Kidney (tissue), 14 donors: ENCODE results near the gene NUDT2. TPM values are rescaled to one million over a fixed set of nuclear protein-coding genes. Genes with fewer than 3 reads are reported as not detected.
A peak's percentile ranks its signal among the peaks of the same experiment; 100 is the strongest.
"Not testable (repeated sequence)": the region's sequence is repeated elsewhere in the genome, so short reads cannot be mapped to it uniquely, and the experiment has no call there.

ENCODE experiments used
- DNase-seq, 5 donors: peaks; one replicate each; pipeline ENCODE4 v3.0.0-alpha.2; 2013 to 2020
- FAIRE-seq: peaks from 2 replicates; lab custom pipeline; 2012; peaks lifted over from hg19 to GRCh38; lab: Jason Lieb, UNC
- H3K27ac ChIP-seq, 2 donors: one replicate each; pipeline ENCODE4 v1.7.0; 2013; ENCODE audit warnings: low read depth in 2 of 2, low read length in 2 of 2, inconsistent platforms in 1 of 2
- H3K27me3 ChIP-seq: one replicate; pipeline ENCODE4 v1.7.1; 2013; ENCODE audit warnings: low read length, inconsistent platforms; ENCODE audit not compliant: control insufficient read depth, insufficient read depth
- H3K36me3 ChIP-seq, 3 donors: one replicate each; pipeline versions ENCODE4 v1.7.0 to v1.7.1; 2013; ENCODE audit warnings: low read length in 3 of 3, control low read depth in 1 of 3, inconsistent platforms in 1 of 3; ENCODE audit not compliant: insufficient read depth in 3 of 3, control insufficient read depth in 2 of 3
- H3K4me1 ChIP-seq, 3 donors: one replicate each; pipeline versions ENCODE4 v1.7.0 to v1.7.1; 2013; ENCODE audit warnings: low read length in 3 of 3, inconsistent platforms in 1 of 3, low read depth in 1 of 3; ENCODE audit not compliant: control insufficient read depth in 2 of 3, insufficient read depth in 2 of 3
- H3K4me3 ChIP-seq, 3 donors: one replicate each; pipeline versions ENCODE4 v1.7.0 to v1.8.1; 2013; ENCODE audit warnings: low read length in 3 of 3, control low read depth in 1 of 3, inconsistent platforms in 1 of 3
- H3K9ac ChIP-seq, 3 donors: one replicate each; pipeline versions ENCODE4 v1.7.0 to v1.7.1; 2013; ENCODE audit warnings: low read length in 3 of 3, control low read depth in 1 of 3, inconsistent platforms in 1 of 3
- H3K9me3 ChIP-seq, 3 donors: one replicate each; pipeline versions ENCODE4 v1.7.0 to v1.7.1; 2013; ENCODE audit warnings: low read length in 3 of 3, control low read depth in 1 of 3, inconsistent platforms in 1 of 3; ENCODE audit not compliant: control insufficient read depth in 2 of 3, insufficient read depth in 1 of 3
- intact Hi-C: fragments of 100-400 bp; cut with DNase I; formaldehyde crosslinking; loops from one replicate; pipeline ENCODE4 v1.11.1; 2022
- polyA plus RNA-seq: library from polyadenylated mRNA; stranded (reverse); fragments of 350-450 nt; fragmentation: Illumina TruSeq; extraction: RNeasy Lipid Tissue Mini Kit (QIAGEN cat#74804); gene quantifications from one replicate; pipeline ENCODE4 v1.2.3, GENCODE V29; 2014; ENCODE audit warnings: low read depth, low replicate concordance; ENCODE audit not compliant: insufficient read depth
- total RNA-seq: library from RNA; stranded (reverse); fragmentation: NEBNext Ultra II Directional; extraction: Animal tissue kit (Norgen Biotek cat#: 25700); gene quantifications from one replicate; pipeline ENCODE4 v1.2.1, GENCODE V29; 2021
- TF ChIP-seq, protein P1 (sequence below): IDR thresholded peaks from 3 replicates; pipeline ENCODE4 v1.5.1; 2012; ENCODE audit warnings: mild to moderate bottlenecking, moderate library complexity, borderline replicate concordance; ENCODE audit not compliant: insufficient read depth; ENCODE audit errors: extremely low read depth
- donor health status: control.
- donor health status: control.
- donor health status: control.
- donor health status: control.
- donor health status: control.
- donor health status: DM: yes; HTN: yes; CAD: no.
- donor health status: Normal renal cell carcinoma (clear cell type).

Gene NUDT2
- total and polyA plus RNA-seq, 2 donors from 2014 or later, result 12.6 to 32.1 TPM

DNA sequence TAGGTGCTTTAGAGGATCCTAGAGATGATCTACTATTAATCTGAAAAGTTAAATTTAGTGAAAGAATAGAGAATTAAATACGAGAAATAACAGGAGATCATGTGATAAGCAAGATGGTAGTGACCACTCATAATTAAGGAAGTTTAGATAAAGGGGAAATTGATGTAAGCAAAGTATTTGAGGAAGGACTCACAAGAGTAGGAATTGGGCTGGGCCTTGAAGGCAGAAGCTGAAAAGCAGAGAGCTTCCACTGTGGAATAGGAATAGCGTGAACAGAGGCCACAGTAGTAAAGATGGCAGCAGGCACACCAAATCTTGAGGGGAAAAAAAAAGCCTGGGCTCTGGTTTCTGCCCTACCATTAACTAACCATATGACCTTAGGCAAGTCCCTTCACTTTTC lies 38.3 kb upstream of the NUDT2 start:
- DNase-seq, result no peak

DNA sequence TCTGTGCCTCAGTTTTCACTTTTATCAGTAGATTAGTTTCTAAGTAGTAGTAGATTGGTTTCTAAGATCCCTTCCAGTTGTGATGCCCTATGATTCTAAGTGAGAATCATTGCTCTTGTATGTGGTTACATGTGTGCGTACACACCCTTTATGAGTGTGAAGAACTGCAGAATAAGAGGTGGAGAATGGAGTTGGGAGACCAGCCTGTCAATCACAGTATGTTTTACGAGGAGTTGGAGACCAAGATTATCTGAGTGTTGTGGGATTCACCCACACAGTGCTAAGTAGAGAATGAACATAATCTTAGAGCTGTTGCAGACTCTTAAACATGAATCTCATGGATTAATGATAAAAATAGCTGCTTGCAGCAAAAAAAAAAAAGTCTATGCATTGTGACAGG lies 37.9 kb upstream of the NUDT2 start:
- no peaks in the 10 kb centered on the region for H3K27me3 ChIP-seq
- no peak overlapping the region for H3K9ac ChIP-seq
- TF ChIP-seq, protein P1, sequence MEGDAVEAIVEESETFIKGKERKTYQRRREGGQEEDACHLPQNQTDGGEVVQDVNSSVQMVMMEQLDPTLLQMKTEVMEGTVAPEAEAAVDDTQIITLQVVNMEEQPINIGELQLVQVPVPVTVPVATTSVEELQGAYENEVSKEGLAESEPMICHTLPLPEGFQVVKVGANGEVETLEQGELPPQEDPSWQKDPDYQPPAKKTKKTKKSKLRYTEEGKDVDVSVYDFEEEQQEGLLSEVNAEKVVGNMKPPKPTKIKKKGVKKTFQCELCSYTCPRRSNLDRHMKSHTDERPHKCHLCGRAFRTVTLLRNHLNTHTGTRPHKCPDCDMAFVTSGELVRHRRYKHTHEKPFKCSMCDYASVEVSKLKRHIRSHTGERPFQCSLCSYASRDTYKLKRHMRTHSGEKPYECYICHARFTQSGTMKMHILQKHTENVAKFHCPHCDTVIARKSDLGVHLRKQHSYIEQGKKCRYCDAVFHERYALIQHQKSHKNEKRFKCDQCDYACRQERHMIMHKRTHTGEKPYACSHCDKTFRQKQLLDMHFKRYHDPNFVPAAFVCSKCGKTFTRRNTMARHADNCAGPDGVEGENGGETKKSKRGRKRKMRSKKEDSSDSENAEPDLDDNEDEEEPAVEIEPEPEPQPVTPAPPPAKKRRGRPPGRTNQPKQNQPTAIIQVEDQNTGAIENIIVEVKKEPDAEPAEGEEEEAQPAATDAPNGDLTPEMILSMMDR, result no peak
- no peak for DNase-seq
- no peak overlapping the region for H3K4me3 ChIP-seq
- H3K27ac ChIP-seq, result no peak overlapping the region
- H3K4me1 ChIP-seq, result no peaks in the 10 kb centered on the region
- H3K36me3 ChIP-seq, result no peaks in the 10 kb centered on the region
- intact Hi-C loops, result no loop called here
- H3K9me3 ChIP-seq, result no peaks in the 10 kb centered on the region
- no peak for FAIRE-seq

More for the DNA sequence above, 38.3 kb upstream of the NUDT2 start:
- Histone ChIP-seq H3K36me3 (no peaks in the 10 kb centered on the region), H3K4me3 (no peak overlapping the region), H3K9ac (no peak overlapping the region), H3K27ac (no peak overlapping the region), H3K9me3 (no peaks in the 10 kb centered on the region), H3K4me1 (no peaks in the 10 kb centered on the region), H3K27me3 (no peaks in the 10 kb centered on the region)
- no peak for FAIRE-seq
- intact Hi-C loops, result no loop called here
- TF ChIP-seq, protein P1, result no peak

DNA sequence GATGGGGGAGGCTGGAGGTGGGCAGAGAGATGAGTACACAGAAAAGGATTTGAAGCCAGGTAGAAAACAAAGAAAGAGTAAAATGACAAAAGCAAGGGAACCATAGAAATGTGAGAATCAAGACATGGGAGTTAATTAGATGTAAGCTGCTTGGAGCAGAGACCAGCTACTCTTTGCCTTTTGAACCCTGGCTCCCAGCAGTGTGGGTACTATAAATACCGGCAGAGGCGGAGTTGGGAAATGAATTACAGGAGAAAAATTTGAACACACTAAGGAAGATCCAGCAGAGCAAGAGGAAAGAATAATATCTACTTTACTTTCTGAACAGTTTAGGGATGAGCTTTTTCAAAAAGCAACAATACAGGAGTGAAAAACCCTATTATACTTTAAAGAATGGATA lies 36.8 kb upstream of the NUDT2 start:
- TF ChIP-seq, protein P1, result no peak
- FAIRE-seq (no peak), DNase-seq (peak in 1 of 5 donors; percentile 36)
- Histone ChIP-seq H3K9me3 (no peaks in the 10 kb centered on the region), H3K9ac (no peak overlapping the region), H3K27me3 (no peaks in the 10 kb centered on the region), H3K36me3 (no peaks in the 10 kb centered on the region), H3K27ac (no peak overlapping the region), H3K4me3 (no peak overlapping the region), H3K4me1 (no peaks in the 10 kb centered on the region)
- intact Hi-C loops, result no loop called here

DNA sequence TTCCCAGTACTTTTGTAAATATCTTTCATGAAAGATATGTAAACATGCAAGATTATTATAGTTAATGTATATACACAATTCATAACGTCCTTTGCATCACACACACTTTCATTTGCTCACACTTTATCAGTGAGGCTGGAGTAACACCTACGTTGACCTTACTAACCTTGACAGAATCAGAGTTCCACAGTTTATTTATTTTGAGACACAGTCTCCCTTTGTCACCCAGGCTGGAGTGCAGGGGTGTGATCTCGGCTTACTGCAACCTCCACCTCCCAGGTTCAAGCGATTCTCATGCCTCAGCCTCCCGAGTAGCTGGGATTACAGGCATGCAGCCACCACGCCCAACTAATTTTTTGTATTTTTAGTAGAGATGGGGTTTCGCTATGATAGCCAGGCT lies 28.3 kb upstream of the NUDT2 start:
- H3K4me1 ChIP-seq, H3K9ac ChIP-seq, DNase-seq, FAIRE-seq, H3K9me3 ChIP-seq, H3K36me3 ChIP-seq, H3K27me3 ChIP-seq, H3K4me3 ChIP-seq, H3K27ac ChIP-seq, intact Hi-C loops: not testable (repeated sequence)

DNA sequence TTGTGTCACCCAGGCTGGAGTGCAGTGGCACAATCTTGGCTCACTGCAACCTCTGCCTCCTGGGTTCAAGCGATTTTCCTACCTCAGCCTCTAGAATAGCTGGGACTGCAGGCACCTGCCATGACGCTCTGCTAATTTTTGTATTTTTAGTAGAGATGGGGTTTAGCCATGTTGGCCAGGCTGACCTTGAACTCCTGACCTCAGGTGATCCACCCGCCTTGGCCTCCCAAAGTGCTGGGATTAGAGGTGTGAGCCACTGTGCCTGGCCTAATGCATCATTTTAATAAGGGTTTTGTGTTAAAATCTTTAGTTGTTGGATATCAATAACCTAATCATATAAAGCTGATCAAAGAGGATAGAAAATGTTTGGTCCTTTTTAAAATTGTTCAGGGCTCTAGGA lies 21.1 kb upstream of the NUDT2 start:
- H3K9ac ChIP-seq, FAIRE-seq, intact Hi-C loops, H3K27me3 ChIP-seq, DNase-seq, H3K27ac ChIP-seq, H3K4me3 ChIP-seq, H3K36me3 ChIP-seq, H3K9me3 ChIP-seq, H3K4me1 ChIP-seq: not testable (repeated sequence)
